NT2/D1 (cell line): Measurements from ENCODE around the gene SHD.
A peak's percentile ranks its signal among the peaks of the same experiment; 100 is the strongest.
"Not testable (repeated sequence)": the region's sequence is repeated elsewhere in the genome, so short reads cannot be mapped to it uniquely, and the experiment has no call there.

ENCODE experiments used
- DNase-seq: peaks from one replicate; pipeline ENCODE4 v3.0.0-alpha.2; 2011; ENCODE audit warnings: low read depth, low spot score
- H3K27me3 ChIP-seq: 2 replicates; pipeline ENCODE4 v1.6.0; 2011; ENCODE audit warnings: mild to moderate bottlenecking; ENCODE audit not compliant: insufficient read length, insufficient read depth
- H3K36me3 ChIP-seq: 2 replicates; pipeline ENCODE4 v1.6.1; 2011; ENCODE audit warnings: mild to moderate bottlenecking, low read length, mixed read lengths; ENCODE audit not compliant: insufficient read depth, insufficient read length
- H3K4me1 ChIP-seq: 2 replicates; pipeline ENCODE4 v1.5.1; 2011; ENCODE audit not compliant: insufficient read depth, insufficient read length
- H3K4me3 ChIP-seq: 2 replicates; pipeline ENCODE4 v1.5.1; 2011; ENCODE audit warnings: low read depth; ENCODE audit not compliant: insufficient read length
- H3K9ac ChIP-seq: 2 replicates; pipeline ENCODE4 v1.6.0; 2011; ENCODE audit warnings: low read depth; ENCODE audit not compliant: insufficient read length
- H3K9me3 ChIP-seq: 2 replicates; pipeline ENCODE4 v1.5.1; 2011; ENCODE audit warnings: mild to moderate bottlenecking, low read length; ENCODE audit not compliant: insufficient read depth
- SUZ12 ChIP-seq: IDR thresholded peaks from 2 replicates; pipeline ENCODE4 v1.6.1; 2011; ENCODE audit not compliant: insufficient read length, insufficient read depth; ENCODE audit errors: extremely low read depth
- YY1 ChIP-seq: IDR thresholded peaks from 2 replicates; pipeline ENCODE4 v1.6.1; 2011; ENCODE audit not compliant: insufficient read length, insufficient read depth
- ZNF274 ChIP-seq: IDR thresholded peaks from 2 replicates; pipeline ENCODE4 v1.6.1; 2011; ENCODE audit warnings: mild to moderate bottlenecking, low read depth, low read length

SHD gene

DNA sequence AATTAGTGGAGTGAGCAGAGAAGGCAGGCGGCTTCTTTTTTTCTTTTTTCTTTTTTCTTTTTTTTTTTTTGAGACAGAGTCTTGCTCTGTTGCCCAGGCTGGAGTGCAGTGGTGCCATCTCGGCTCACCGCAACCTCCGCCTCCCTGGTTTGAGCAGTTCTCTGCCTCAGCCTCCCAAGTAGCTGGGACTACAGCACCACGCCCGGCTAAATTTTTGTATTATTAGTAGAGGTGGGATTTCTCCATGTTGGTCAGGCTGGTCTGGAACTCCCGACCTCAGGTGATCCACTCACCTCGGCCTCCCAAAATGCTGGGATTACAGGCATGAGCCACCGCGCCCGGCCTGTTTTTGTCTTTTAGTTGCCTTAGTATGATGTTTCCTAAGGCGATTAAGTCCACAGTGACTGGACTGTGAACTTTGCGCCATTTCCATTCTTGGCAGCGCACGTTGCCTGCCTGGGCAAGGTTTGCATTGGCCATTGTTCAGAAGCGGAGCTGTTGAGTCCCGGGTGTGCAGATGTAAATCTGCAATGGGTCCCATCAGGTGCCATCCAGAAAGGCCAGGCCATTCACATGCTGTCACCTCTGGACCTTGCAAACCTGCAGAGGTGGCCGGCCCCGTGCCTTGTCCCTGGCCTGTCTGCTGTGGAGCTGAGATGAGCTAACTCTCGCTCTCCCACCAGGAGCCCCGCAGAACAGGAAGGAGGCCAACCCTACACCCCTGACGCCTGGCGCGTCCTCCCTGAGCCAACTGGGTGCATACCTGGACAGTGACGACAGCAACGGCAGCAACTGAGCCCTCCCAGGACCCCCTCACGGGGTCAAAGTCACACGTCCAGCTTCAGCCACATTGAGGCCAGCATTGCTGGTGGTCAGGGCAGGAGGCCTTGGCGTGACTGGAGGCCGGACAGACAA, 10.9 kb upstream of the SHD start:
- Histone ChIP-seq H3K27me3 (no peaks in the 10 kb centered on the region), H3K9me3 (no peaks in the 10 kb centered on the region), H3K4me1 (peaks cover 4% of the 10 kb centered on the region), H3K9ac (no peak overlapping the region), H3K4me3 (no peak overlapping the region), H3K36me3 (peaks cover 63% of the 10 kb centered on the region)
- no peak for DNase-seq
- TF ChIP-seq SUZ12 = no peak
- no peak for TF ChIP-seq YY1
- TF ChIP-seq ZNF274 = no peak

- Histone ChIP-seq H3K27me3 (no peaks in the 10 kb centered on the region), H3K4me1 (peaks cover 4% of the 10 kb centered on the region), H3K9me3 (no peaks in the 10 kb centered on the region), H3K36me3 (peaks cover 64% of the 10 kb centered on the region), H3K9ac (no peak overlapping the region), H3K4me3 (no peak overlapping the region)
- DNase-seq = no peak
- TF ChIP-seq ZNF274 (no peak), SUZ12 (no peak), YY1 (no peak)
Observed at GRCh38 chr19:4268816-4269430, 10.1 kb upstream of the SHD start.

DNA sequence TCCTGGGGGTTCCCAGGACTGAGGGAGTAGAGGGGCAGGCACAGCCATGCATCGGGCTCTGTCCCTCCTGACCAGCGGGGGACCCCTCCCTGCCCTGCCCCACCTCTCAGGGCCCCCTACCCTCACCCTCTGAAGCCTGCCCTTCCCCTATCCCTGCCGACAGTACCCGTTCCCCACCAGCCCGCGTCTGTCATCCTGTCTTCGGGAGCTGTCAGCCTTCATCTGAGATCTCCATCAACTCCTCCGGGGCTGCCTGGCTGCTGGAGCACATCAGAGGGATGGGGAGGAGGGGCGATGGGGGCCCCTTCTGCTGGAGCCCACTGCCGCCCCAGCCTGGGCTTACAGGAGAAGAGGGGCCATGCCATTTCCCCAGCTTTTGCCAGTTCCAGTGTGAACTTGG, 6.2 kb upstream of the SHD start:
- Histone ChIP-seq H3K9ac (no peak overlapping the region), H3K4me3 (no peak overlapping the region), H3K36me3 (peaks cover 34% of the 10 kb centered on the region), H3K4me1 (peaks cover 5% of the 10 kb centered on the region), H3K9me3 (no peaks in the 10 kb centered on the region), H3K27me3 (peaks cover 2% of the 10 kb centered on the region)
- DNase-seq = no peak
- TF ChIP-seq ZNF274 = no peak
- no peak for TF ChIP-seq YY1
- TF ChIP-seq SUZ12 = no peak

GRCh38 chr19:4274321-4274686, 4.8 kb upstream of the SHD start:
- not testable (repeated sequence) for H3K4me3 ChIP-seq, H3K4me1 ChIP-seq, H3K9me3 ChIP-seq, H3K9ac ChIP-seq, DNase-seq
- Histone ChIP-seq H3K36me3 (peaks cover 20% of the 10 kb centered on the region), H3K27me3 (peaks cover 11% of the 10 kb centered on the region)

DNA sequence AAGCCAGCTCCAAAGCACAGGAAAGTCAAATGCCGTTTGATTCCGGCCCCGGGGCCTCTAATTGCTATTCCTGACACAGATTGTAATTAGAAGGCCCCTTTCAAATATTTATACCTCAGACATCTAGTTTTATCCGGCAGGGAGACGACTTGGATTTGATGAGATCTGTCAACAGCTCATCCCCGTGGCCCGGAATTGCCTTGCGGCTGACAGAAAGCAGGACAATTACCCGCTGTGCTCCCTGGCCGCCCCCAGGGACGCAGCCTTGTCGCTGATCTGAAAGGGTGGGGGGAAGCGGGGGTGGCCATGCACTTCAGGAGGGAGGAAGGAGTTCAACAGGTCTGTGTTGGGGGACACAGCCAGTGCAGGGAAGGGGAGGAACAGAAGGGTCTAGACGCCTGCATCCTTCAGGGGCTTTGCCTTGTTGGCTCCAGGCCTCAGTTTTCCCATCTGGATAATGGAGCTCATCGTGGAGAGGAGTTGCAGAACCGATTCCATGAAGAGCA, 1.8 kb upstream of the SHD start:
- H3K36me3 ChIP-seq = peaks cover 5% of the 10 kb centered on the region
- no peaks in the 10 kb centered on the region for H3K9me3 ChIP-seq
- H3K4me3 ChIP-seq = no peak overlapping the region
- no peak for DNase-seq
- peaks cover 9% of the 10 kb centered on the region for H3K4me1 ChIP-seq
- TF ChIP-seq YY1 (no peak), ZNF274 (no peak), SUZ12 (no peak)
- peak overlapping the region; percentile 32 for H3K9ac ChIP-seq
- peaks cover 38% of the 10 kb centered on the region for H3K27me3 ChIP-seq

- TF ChIP-seq YY1 = no peak
- no peak for TF ChIP-seq SUZ12
- TF ChIP-seq ZNF274 = no peak
- peak overlapping the region; percentile 61 for H3K9ac ChIP-seq
- H3K27me3 ChIP-seq = peaks cover 41% of the 10 kb centered on the region
- H3K4me1 ChIP-seq = peaks cover 9% of the 10 kb centered on the region
- peak overlapping the region; percentile 1 for H3K4me3 ChIP-seq
- no peak for DNase-seq
- peaks cover 5% of the 10 kb centered on the region for H3K36me3 ChIP-seq
- H3K9me3 ChIP-seq = no peaks in the 10 kb centered on the region
Observed at GRCh38 chr19:4278010-4278409, 1.1 kb upstream of the SHD start.

DNA sequence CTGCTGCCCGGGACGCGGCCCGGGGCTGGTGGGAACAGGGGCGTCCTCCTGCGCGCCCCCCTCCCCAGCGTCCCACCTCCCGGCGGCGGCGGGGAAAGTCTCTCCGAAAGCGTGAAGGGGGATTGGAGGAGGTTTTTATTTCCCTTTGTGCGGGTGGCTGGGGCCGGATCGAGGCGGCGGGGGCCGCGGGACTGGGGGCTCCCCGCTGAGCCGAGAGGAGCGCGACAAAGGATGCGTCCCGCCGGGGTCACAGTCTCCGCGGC, 132 bp downstream of the SHD start:
- H3K36me3 ChIP-seq = no peaks in the 10 kb centered on the region
- H3K27me3 ChIP-seq = peaks cover 42% of the 10 kb centered on the region
- peak overlapping the region; percentile 56 for H3K4me3 ChIP-seq
- peaks cover 9% of the 10 kb centered on the region for H3K4me1 ChIP-seq
- H3K9ac ChIP-seq = peak overlapping the region; percentile 32
- H3K9me3 ChIP-seq = no peaks in the 10 kb centered on the region
- DNase-seq = no peak
- TF ChIP-seq ZNF274 = no peak
- TF ChIP-seq YY1 = no peak
- TF ChIP-seq SUZ12 = no peak
